Lower lobe of right lung (tissue), 2 donors: Measurements from ENCODE around the gene CDC7. TPM values are rescaled to one million over a fixed set of nuclear protein-coding genes. Genes with fewer than 3 reads are reported as not detected.
A peak's percentile ranks its signal among the peaks of the same experiment; 100 is the strongest.

Experiments used
- ATAC-seq, 2 donors: fragments of 200-7000 bp; cut with Tn5 transposase; one replicate each; pipeline ENCODE4 v1.9.1; 2020 to 2022; ENCODE audit warnings: mild to moderate bottlenecking in 2 of 2, moderate library complexity in 2 of 2
- DNase-seq: peaks from one replicate; pipeline ENCODE4 v3.0.0-alpha.2; 2020
- H3K27ac ChIP-seq: fragments of 200-600 bp; one replicate; pipeline ENCODE4 v1.8.0; 2022
- H3K27me3 ChIP-seq: fragments of 200-600 bp; one replicate; pipeline ENCODE4 v1.8.0; 2022; ENCODE audit warnings: low read depth
- H3K36me3 ChIP-seq: fragments of 200-600 bp; one replicate; pipeline ENCODE4 v1.8.0; 2022; ENCODE audit warnings: mild to moderate bottlenecking
- H3K4me1 ChIP-seq: fragments of 200-600 bp; one replicate; pipeline ENCODE4 v1.8.0; 2022
- H3K4me3 ChIP-seq: fragments of 200-600 bp; one replicate; pipeline ENCODE4 v1.8.0; 2022; ENCODE audit warnings: mild to moderate bottlenecking
- H3K9me3 ChIP-seq: fragments of 200-600 bp; one replicate; pipeline ENCODE4 v1.8.0; 2022
- CTCF ChIP-seq: fragments of 200-600 bp; IDR thresholded peaks from one replicate; pipeline ENCODE4 v1.8.0; 2022; ENCODE audit warnings: antibody characterized with exemption, mild to moderate bottlenecking
- intact Hi-C: fragments of 100-400 bp; cut with DNase I; formaldehyde crosslinking; loops from one replicate; pipeline ENCODE4 v1.11.0; 2022
- total RNA-seq: library from RNA; stranded (reverse); fragmentation: NEBNext Ultra II Directional; extraction: Animal tissue kit (Norgen Biotek cat#: 25700); gene quantifications from one replicate; pipeline ENCODE4 v1.2.1, GENCODE V29; 2021
- donor health status: DM: no; HTN: yes; CAD: no; lungs with severe emphysema.

Gene CDC7
- total RNA-seq, 1 donor from 2014 or later: 3.4 TPM

GRCh38 chr1:91555074-91555730, 54.6 kb downstream of the CDC7 start:
- intact Hi-C loops: no loop called here
- Histone ChIP-seq H3K27me3 (no peaks in the 10 kb centered on the region), H3K36me3 (no peaks in the 10 kb centered on the region), H3K9me3 (no peaks in the 10 kb centered on the region), H3K4me3 (no peak overlapping the region), H3K27ac (peak overlapping the region; percentile 6), H3K4me1 (peaks cover 20% of the 10 kb centered on the region)
- peak; percentile 21 for TF ChIP-seq CTCF
- ATAC-seq (no peak), DNase-seq (no peak)

- no peak for TF ChIP-seq CTCF
- Histone ChIP-seq H3K36me3 (no peaks in the 10 kb centered on the region), H3K9me3 (no peaks in the 10 kb centered on the region), H3K27ac (peak overlapping the region; percentile 6), H3K4me1 (peaks cover 20% of the 10 kb centered on the region), H3K27me3 (no peaks in the 10 kb centered on the region), H3K4me3 (no peak overlapping the region)
- ATAC-seq (peak; percentile 13 to 43), DNase-seq (no peak)
- intact Hi-C loops: no loop called here
Measured at GRCh38 chr1:91555821-91556531, 55.3 kb downstream of the CDC7 start.

GRCh38 chr1:91556556-91556955, 55.9 kb downstream of the CDC7 start:
- H3K27ac ChIP-seq: no peak overlapping the region
- DNase-seq: no peak
- intact Hi-C loops: no loop called here
- H3K36me3 ChIP-seq: no peaks in the 10 kb centered on the region
- ATAC-seq: no peak
- no peaks in the 10 kb centered on the region for H3K9me3 ChIP-seq
- no peak overlapping the region for H3K4me3 ChIP-seq
- TF ChIP-seq CTCF: no peak
- no peaks in the 10 kb centered on the region for H3K27me3 ChIP-seq
- H3K4me1 ChIP-seq: peaks cover 20% of the 10 kb centered on the region

- no peak overlapping the region for H3K27ac ChIP-seq
- no peaks in the 10 kb centered on the region for H3K36me3 ChIP-seq
- DNase-seq (no peak), ATAC-seq (peak in 1 of 2 donors; percentile 16)
- TF ChIP-seq CTCF: no peak
- H3K4me3 ChIP-seq: no peak overlapping the region
- peaks cover 20% of the 10 kb centered on the region for H3K4me1 ChIP-seq
- H3K27me3 ChIP-seq: no peaks in the 10 kb centered on the region
- H3K9me3 ChIP-seq: no peaks in the 10 kb centered on the region
- intact Hi-C loops: no loop called here
Measured at GRCh38 chr1:91557039-91557690, 56.5 kb downstream of the CDC7 start.

GRCh38 chr1:91557826-91558225, 57.2 kb downstream of the CDC7 start:
- no peak for ATAC-seq
- no peak overlapping the region for H3K4me3 ChIP-seq
- no peak for TF ChIP-seq CTCF
- DNase-seq: no peak
- H3K9me3 ChIP-seq: no peaks in the 10 kb centered on the region
- intact Hi-C loops: no loop called here
- no peaks in the 10 kb centered on the region for H3K27me3 ChIP-seq
- peaks cover 20% of the 10 kb centered on the region for H3K4me1 ChIP-seq
- no peaks in the 10 kb centered on the region for H3K36me3 ChIP-seq
- no peak overlapping the region for H3K27ac ChIP-seq
